IMR-90 (cell line): ENCODE measurements around the gene MRPS31. TPM values are rescaled to one million over a fixed set of nuclear protein-coding genes. Genes with fewer than 3 reads are reported as not detected.

Experiments used
- ATAC-seq: fragments of 200-7000 bp; cut with Tn5 transposase; 2 replicates; pipeline ENCODE4 v1.9.1; 2020; ENCODE audit warnings: low read depth, mild to moderate bottlenecking, moderate library complexity
- BruUV-seq: library from RNA; stranded (reverse); fragments of 400-500 nt; replicated peaks from 2 replicates; lab custom pipeline; 2021; lab: Mats Ljungman, UMichigan
- CTCF ChIA-PET: fragments of 300-600 bp; formaldehyde crosslinking; extraction: SDS; loops from one replicate; lab custom pipeline; 2021; ENCODE audit warnings: antibody characterized with exemption; lab: Yijun Ruan, JAX
- POLR2A ChIA-PET: fragments of 300-600 bp; sonication (Branson Sonifier 250); formaldehyde crosslinking; loops from one replicate; lab custom pipeline; 2022; ENCODE audit warnings: antibody characterized with exemption; ENCODE audit not compliant: unreplicated experiment; lab: Charles Lee
- DNase-seq: peaks from one replicate; pipeline ENCODE4 v3.0.0; 2013
- H2AFZ ChIP-seq: replicated peaks from 2 replicates; pipeline ENCODE3; 2013; ENCODE audit warnings: low read length, mild to moderate bottlenecking; ENCODE audit not compliant: poor library complexity
- H2AK5ac ChIP-seq: 2 replicates; pipeline ENCODE4 v1.6.1; 2013; ENCODE audit warnings: low read depth, low read length, inconsistent platforms
- H2AK9ac ChIP-seq: replicated peaks from 2 replicates; pipeline ENCODE3; 2013; ENCODE audit warnings: mild to moderate bottlenecking, low read depth, low read length, moderate library complexity; ENCODE audit not compliant: poor library complexity
- H2BK120ac ChIP-seq: 2 replicates; pipeline ENCODE4 v1.6.1; 2013; ENCODE audit warnings: low read depth, low read length, inconsistent platforms
- H2BK15ac ChIP-seq: 3 replicates; pipeline ENCODE4 v1.6.1; 2013; ENCODE audit warnings: low read depth, low read length, inconsistent platforms
- H2BK20ac ChIP-seq: 2 replicates; pipeline ENCODE4 v1.6.1; 2013; ENCODE audit warnings: low read depth, mild to moderate bottlenecking, inconsistent platforms, low read length, moderate library complexity
- H2BK5ac ChIP-seq: 2 replicates; pipeline ENCODE4 v1.6.1; 2013; ENCODE audit warnings: mild to moderate bottlenecking, low read depth, low read length, inconsistent platforms; ENCODE audit not compliant: poor library complexity, severe bottlenecking
- H3K14ac ChIP-seq: replicated peaks from 2 replicates; pipeline ENCODE4 v1.6.1; 2013; ENCODE audit warnings: low read depth, low read length, inconsistent platforms
- H3K18ac ChIP-seq: 2 replicates; pipeline ENCODE4 v1.6.1; 2013; ENCODE audit warnings: low read depth, low read length, control low read depth
- H3K23ac ChIP-seq: 2 replicates; pipeline ENCODE4 v1.6.1; 2013; ENCODE audit warnings: low read depth, low read length, inconsistent platforms
- H3K27ac ChIP-seq: 2 replicates; pipeline ENCODE4 v1.5.1; 2013; ENCODE audit warnings: mild to moderate bottlenecking, control low read depth, low read length; ENCODE audit not compliant: insufficient read depth
- H3K27me3 ChIP-seq: 2 replicates; pipeline ENCODE4 v1.6.1; 2013; ENCODE audit warnings: low read length; ENCODE audit not compliant: control insufficient read depth, insufficient read depth
- H3K36me3 ChIP-seq: 2 replicates; pipeline ENCODE4 v1.6.1; 2013; ENCODE audit warnings: low read length, mixed read lengths; ENCODE audit not compliant: control insufficient read depth, insufficient read depth
- H3K4ac ChIP-seq: 2 replicates; pipeline ENCODE4 v1.6.1; 2013; ENCODE audit warnings: low read depth, low read length, inconsistent platforms
- H3K4me1 ChIP-seq: 2 replicates; pipeline ENCODE4 v1.6.1; 2013; ENCODE audit warnings: low read length, mixed read lengths; ENCODE audit not compliant: control insufficient read depth, insufficient read depth
- H3K4me2 ChIP-seq: 2 replicates; pipeline ENCODE4 v1.6.1; 2013; ENCODE audit warnings: low read depth, mild to moderate bottlenecking, control low read depth, low read length, moderate library complexity
- H3K4me3 ChIP-seq: 2 replicates; pipeline ENCODE4 v1.5.1; 2013; ENCODE audit warnings: low read depth, mild to moderate bottlenecking, control low read depth, low read length, moderate library complexity; ENCODE audit not compliant: insufficient read depth
- H3K56ac ChIP-seq: 2 replicates; pipeline ENCODE4 v1.6.1; 2013; ENCODE audit warnings: low read length, inconsistent platforms; ENCODE audit not compliant: insufficient read depth; ENCODE audit errors: extremely low read depth
- H3K79me1 ChIP-seq, 2 experiments: 2 replicates each; pipeline ENCODE4 v1.6.1; 2013; ENCODE audit warnings: low read length in 2 of 2, inconsistent platforms in 1 of 2, low read depth in 1 of 2
- H3K9ac ChIP-seq: 2 replicates; pipeline ENCODE4 v1.6.1; 2013; ENCODE audit warnings: low read depth, low read length, control low read depth
- H3K9me1 ChIP-seq: 2 replicates; pipeline ENCODE4 v1.6.1; 2013; ENCODE audit warnings: low read length, inconsistent platforms; ENCODE audit not compliant: insufficient read depth
- H3K9me3 ChIP-seq: 2 replicates; pipeline ENCODE4 v1.6.1; 2013; ENCODE audit warnings: low read length; ENCODE audit not compliant: control insufficient read depth, insufficient read depth
- H4K20me1 ChIP-seq: 2 replicates; pipeline ENCODE4 v1.6.1; 2013; ENCODE audit warnings: low read length, inconsistent platforms; ENCODE audit not compliant: insufficient read depth
- H4K5ac ChIP-seq: 2 replicates; pipeline ENCODE4 v1.6.1; 2013; ENCODE audit warnings: mild to moderate bottlenecking, low read depth, low read length, control low read depth
- H4K8ac ChIP-seq, 2 experiments: 2 replicates each; pipeline ENCODE4 v1.6.1; 2013; ENCODE audit warnings: low read depth in 2 of 2, low read length in 2 of 2, control low read depth in 1 of 2, inconsistent platforms in 1 of 2
- H4K91ac ChIP-seq: 2 replicates; pipeline ENCODE4 v1.6.1; 2013; ENCODE audit warnings: low read depth, low read length, inconsistent platforms; ENCODE audit not compliant: insufficient read depth
- FOS ChIP-seq: fragments of 150-350 bp; IDR thresholded peaks from 2 replicates; pipeline ENCODE4 v1.6.1; 2016; ENCODE audit warnings: low read depth, low read length
- MAFK ChIP-seq: IDR thresholded peaks from 2 replicates; pipeline ENCODE4 v1.6.1; 2012; ENCODE audit warnings: low read depth, low read length, improper control_type of control experiment
- MAZ ChIP-seq: IDR thresholded peaks from 2 replicates; pipeline ENCODE4 v1.6.1; 2012; ENCODE audit warnings: low read depth, mild to moderate bottlenecking, low read length, improper control_type of control experiment, moderate library complexity, borderline replicate concordance
- MXI1 ChIP-seq: IDR thresholded peaks from 2 replicates; pipeline ENCODE4 v1.6.1; 2012; ENCODE audit warnings: low read depth, mild to moderate bottlenecking, low read length, moderate library complexity, borderline replicate concordance
- POLR2A ChIP-seq: IDR thresholded peaks from 2 replicates; pipeline ENCODE4 v1.6.1; 2012; ENCODE audit warnings: mild to moderate bottlenecking, low read depth, low read length
- RCOR1 ChIP-seq: IDR thresholded peaks from 2 replicates; pipeline ENCODE4 v1.6.1; 2012; ENCODE audit warnings: mild to moderate bottlenecking, low read length, improper control_type of control experiment; ENCODE audit not compliant: insufficient replicate concordance
- RFX5 ChIP-seq: IDR thresholded peaks from 2 replicates; pipeline ENCODE4 v1.8.0; 2012; ENCODE audit warnings: low read depth, mild to moderate bottlenecking, low read length, moderate library complexity
- WGBS, 2 experiments: methylation state at CpG; one replicate each; pipeline versions ENCODE4 v1.1.5 to v1.1.7; 2013; ENCODE audit warnings: missing lambda C conversion rate in 2 of 2; ENCODE audit not compliant: insufficient read length in 1 of 2; ENCODE audit errors: extremely low coverage in 2 of 2; 5-methylcytosine and 5-hydroxymethylcytosine counted together
- dilution Hi-C: fragments of 300-500 bp; cut with HindIII; formaldehyde crosslinking; loops from one replicate; pipeline ENCODE4 v1.14.3; 2018; ENCODE audit warnings: low sequenced_read_pairs; ENCODE audit not compliant: unreplicated experiment
- in situ Hi-C: fragments of 300-500 bp; cut with MboI; formaldehyde crosslinking; loops from 3 replicates; pipeline ENCODE4 v1.14.3; 2019; ENCODE audit warnings: low sequenced_read_pairs, inconsistent platforms, mixed read lengths
- intact Hi-C: fragments of 100-400 bp; cut with micrococcal nuclease; formaldehyde crosslinking; loops from 2 replicates; pipeline ENCODE4 v1.10.0; 2022
- polyA plus RNA-seq, 3 experiments: library from polyadenylated mRNA; depleted of rRNA; stranded (reverse); fragments of >200 nt; gene quantifications; 2 replicates each; pipeline ENCODE4 v1.2.3, GENCODE V29; 2012; ENCODE audit warnings: low replicate concordance in 1 of 3
- total RNA-seq: library from RNA; depleted of rRNA; stranded (reverse); fragments of >200 nt; gene quantifications from 2 replicates; pipeline ENCODE4 v1.2.3, GENCODE V29; 2012

Gene MRPS31
- total and polyA plus RNA-seq, 2 of the 4 experiments (the other 2 are of a cell fraction), result 9.3 to 14.8 TPM

- WGBS, 2 experiments, result no CpG with 5 or more reads among the region's 2 CpGs
- CTCF ChIA-PET, result no interaction called here
- TF ChIP-seq MAZ (no peak), RCOR1 (no peak), POLR2A (no peak), MXI1 (no peak), MAFK (no peak), FOS (no peak), RFX5 (no peak)
- Histone ChIP-seq H3K4me1 (no peaks in the 10 kb centered on the region), H3K18ac (no peak overlapping the region), H2AK5ac (no peak overlapping the region), H3K4me2 (no peak overlapping the region), H4K8ac (no peak overlapping the region), H2AFZ (no peak overlapping the region), H3K27ac (no peak overlapping the region), H2BK120ac (no peak overlapping the region), H3K56ac (no peak overlapping the region), H2AK9ac (no peak overlapping the region), H2BK15ac (no peak overlapping the region), H3K36me3 (no peaks in the 10 kb centered on the region), H3K9ac (no peak overlapping the region), H3K9me3 (no peaks in the 10 kb centered on the region), H3K4ac (no peak overlapping the region), H3K9me1 (no peaks in the 10 kb centered on the region), H4K91ac (no peak overlapping the region), H4K20me1 (no peaks in the 10 kb centered on the region), H3K23ac (no peak overlapping the region), H3K79me1 (no peaks in the 10 kb centered on the region), H3K14ac (no peak overlapping the region), H2BK5ac (no peak overlapping the region), H3K4me3 (no peak overlapping the region), H2BK20ac (no peak overlapping the region), H4K5ac (no peak overlapping the region), H3K27me3 (no peaks in the 10 kb centered on the region)
- BruUV-seq, result no TSS peak
- ATAC-seq (no peak), DNase-seq (no peak)
- dilution Hi-C loops (no loop called here), in situ Hi-C loops (loop anchor here (25.0 kb wide), 1 partner anchor 1006 kb away; no protein-coding TSS in a partner anchor), intact Hi-C loops (no loop called here)
- POLR2A ChIA-PET, result no interaction called here
These were observed 78.0 kb downstream of the MRPS31 start for GRCh38 chr13:40692946-40693345.
